ENCODE data around the gene RPL18A. TPM values are rescaled to one million over a fixed set of nuclear protein-coding genes. Genes with fewer than 3 reads are reported as not detected.
A peak's percentile ranks its signal among the peaks of the same experiment; 100 is the strongest.

The RPL18A gene
- total RNA-seq, 2 experiments from 2014 or later = 3,663 to 3,679 TPM

GRCh38 chr19:17829855-17830566 is 29.7 kb upstream of the RPL18A start:
- peaks cover 3% of the 10 kb centered on the region for H3K4me1 Mint-ChIP-seq (ENCODE audit: low read depth)
- H3K36me3 Mint-ChIP-seq (ENCODE audit: low read depth) = peaks cover 58% of the 10 kb centered on the region
- no peaks in the 10 kb centered on the region for H3K27me3 Mint-ChIP-seq
- DNase-seq (no peak), ATAC-seq (no peak)
- ChIA-PET POLR2A (interaction anchor here (1.2 to 3.0 kb wide), 3 partner anchors 9 to 35 kb away, joined by 3 to 11 read pairs (median 6); no protein-coding TSS in a partner anchor), CTCF (no interaction called here)
- H3K27ac Mint-ChIP-seq = no peak overlapping the region
- intact Hi-C loops (cut with micrococcal nuclease) = no loop called here
- H3K9me3 Mint-ChIP-seq = peaks cover 1% of the 10 kb centered on the region
- no peak for TF ChIP-seq CTCF (IDR thresholded peaks at IDR 0.05)
- no peak overlapping the region for H3K4me3 Mint-ChIP-seq

- no peaks in the 10 kb centered on the region for H3K27me3 Mint-ChIP-seq
- TF ChIP-seq CTCF (IDR thresholded peaks at IDR 0.05) = no peak
- H3K9me3 Mint-ChIP-seq = peaks cover 1% of the 10 kb centered on the region
- H3K4me3 Mint-ChIP-seq = no peak overlapping the region
- no peak overlapping the region for H3K27ac Mint-ChIP-seq
- intact Hi-C loops (cut with micrococcal nuclease) = no loop called here
- peaks cover 61% of the 10 kb centered on the region for H3K36me3 Mint-ChIP-seq (ENCODE audit: low read depth)
- CTCF ChIA-PET = no interaction called here
- POLR2A ChIA-PET = interaction anchor here (0.8 to 3.0 kb wide), 6 partner anchors 8 to 34 kb away, joined by 3 to 11 read pairs (median 3); no protein-coding TSS in a partner anchor
- peaks cover 9% of the 10 kb centered on the region for H3K4me1 Mint-ChIP-seq (ENCODE audit: low read depth)
- DNase-seq (peak; percentile 76), ATAC-seq (peak; percentile 94)
Measured at GRCh38 chr19:17830567-17831418, 28.9 kb upstream of the RPL18A start.

- H3K4me1 Mint-ChIP-seq (ENCODE audit: low read depth) = peaks cover 9% of the 10 kb centered on the region
- H3K27ac Mint-ChIP-seq = no peak overlapping the region
- POLR2A ChIA-PET = interaction anchor here (0.8 to 3.0 kb wide), 4 partner anchors 9 to 12 kb away, joined by 3 to 11 read pairs (median 3); no protein-coding TSS in a partner anchor
- TF ChIP-seq CTCF (IDR thresholded peaks at IDR 0.05) = no peak
- CTCF ChIA-PET = interaction anchor here (0.9 kb wide), 1 partner anchor 14 kb away, joined by 3 read pairs; no protein-coding TSS in a partner anchor
- no peak for DNase-seq
- no peak for ATAC-seq
- H3K27me3 Mint-ChIP-seq = no peaks in the 10 kb centered on the region
- H3K9me3 Mint-ChIP-seq = peaks cover 1% of the 10 kb centered on the region
- H3K36me3 Mint-ChIP-seq (ENCODE audit: low read depth) = peaks cover 65% of the 10 kb centered on the region
- intact Hi-C loops (cut with micrococcal nuclease) = no loop called here
- H3K4me3 Mint-ChIP-seq = no peak overlapping the region
Measured at GRCh38 chr19:17831419-17831888, 28.3 kb upstream of the RPL18A start.

- intact Hi-C loops (cut with micrococcal nuclease) = no loop called here
- ChIA-PET CTCF (interaction anchor here (0.8 to 1.4 kb wide), 4 partner anchors 13 to 48 kb away, joined by 3 to 5 read pairs (median 4); no protein-coding TSS in a partner anchor), POLR2A (interaction anchor here (0.6 to 3.8 kb wide), 9 partner anchors 9 to 52 kb away, joined by 3 to 23 read pairs (median 4); partner anchors contain the start of genes JAK3 and RPL18A)
- peaks cover 1% of the 10 kb centered on the region for H3K9me3 Mint-ChIP-seq
- H3K4me1 Mint-ChIP-seq (ENCODE audit: low read depth) = peaks cover 11% of the 10 kb centered on the region
- no peaks in the 10 kb centered on the region for H3K27me3 Mint-ChIP-seq
- H3K36me3 Mint-ChIP-seq (ENCODE audit: low read depth) = peaks cover 65% of the 10 kb centered on the region
- no peak for TF ChIP-seq CTCF (IDR thresholded peaks at IDR 0.05)
- no peak overlapping the region for H3K27ac Mint-ChIP-seq
- ATAC-seq (no peak), DNase-seq (no peak)
- no peak overlapping the region for H3K4me3 Mint-ChIP-seq
Measured at GRCh38 chr19:17832443-17833208, 27.1 kb upstream of the RPL18A start.

Measured in activated CD8-positive, alpha-beta T cell treated with anti-CD3 and anti-CD28 coated beads for 36 hours (primary cell).